Trophoblast cell (in vitro differentiated cells and primary cell): Measurements from ENCODE around the gene RPL35.

Experiments used
- DNase-seq, 2 donors: peaks; one replicate each; pipeline ENCODE4 v3.0.0-alpha.2; 2016
- H2AFZ ChIP-seq: 2 replicates; pipeline ENCODE4 v1.6.1; 2013; ENCODE audit warnings: low read length, moderate library complexity, mild to moderate bottlenecking; ENCODE audit not compliant: insufficient read depth, poor library complexity
- H2AK5ac ChIP-seq: 2 replicates; pipeline ENCODE4 v1.6.1; 2013; ENCODE audit warnings: mild to moderate bottlenecking, low read length
- H2BK120ac ChIP-seq: 2 replicates; pipeline ENCODE4 v1.6.1; 2013; ENCODE audit warnings: low read length, mild to moderate bottlenecking, moderate library complexity; ENCODE audit not compliant: insufficient read depth, poor library complexity
- H2BK12ac ChIP-seq: 2 replicates; pipeline ENCODE4 v1.6.1; 2013; ENCODE audit warnings: mild to moderate bottlenecking, low read length, moderate library complexity
- H2BK5ac ChIP-seq: 2 replicates; pipeline ENCODE4 v1.6.1; 2013; ENCODE audit warnings: low read length, low read depth, moderate library complexity, mild to moderate bottlenecking; ENCODE audit not compliant: poor library complexity
- H3K14ac ChIP-seq: 2 replicates; pipeline ENCODE4 v1.6.1; 2013; ENCODE audit warnings: mild to moderate bottlenecking, low read length
- H3K18ac ChIP-seq: 2 replicates; pipeline ENCODE4 v1.6.1; 2013; ENCODE audit warnings: mild to moderate bottlenecking, low read length
- H3K23ac ChIP-seq: 2 replicates; pipeline ENCODE4 v1.6.1; 2013; ENCODE audit warnings: low read length
- H3K27ac ChIP-seq: 2 replicates; pipeline ENCODE4 v1.5.1; 2013; ENCODE audit warnings: low read depth, mild to moderate bottlenecking, inconsistent platforms, low read length, moderate library complexity
- H3K27me3 ChIP-seq: 2 replicates; pipeline ENCODE4 v1.6.1; 2013; ENCODE audit warnings: inconsistent platforms, mild to moderate bottlenecking, low read length, moderate library complexity; ENCODE audit not compliant: insufficient read depth
- H3K36me3 ChIP-seq, 2 experiments: 1 replicate in 1 of 2; 2 replicates in 1 of 2; pipeline ENCODE4 v1.6.1; 2013; ENCODE audit warnings: low read length in 2 of 2, mild to moderate bottlenecking in 2 of 2, moderate library complexity in 1 of 2; ENCODE audit not compliant: insufficient read depth in 2 of 2, control insufficient read depth in 1 of 2
- H3K4ac ChIP-seq: 2 replicates; pipeline ENCODE4 v1.6.1; 2013; ENCODE audit warnings: low read depth, mild to moderate bottlenecking, low read length, moderate library complexity
- H3K4me1 ChIP-seq, 2 experiments: 1 replicate in 1 of 2; 2 replicates in 1 of 2; pipeline ENCODE4 v1.6.1; 2013; ENCODE audit warnings: low read length in 2 of 2, mild to moderate bottlenecking in 2 of 2, moderate library complexity in 1 of 2; ENCODE audit not compliant: insufficient read depth in 2 of 2, control insufficient read depth in 1 of 2
- H3K4me2 ChIP-seq: 2 replicates; pipeline ENCODE4 v1.6.1; 2013; ENCODE audit warnings: inconsistent platforms, mild to moderate bottlenecking, low read length, moderate library complexity
- H3K4me3 ChIP-seq: 2 replicates; pipeline ENCODE4 v1.5.1; 2013; ENCODE audit warnings: mild to moderate bottlenecking, low read depth, low read length, inconsistent platforms
- H3K79me1 ChIP-seq: one replicate; pipeline ENCODE4 v1.6.1; 2013; ENCODE audit warnings: low read length
- H3K79me2 ChIP-seq: 2 replicates; pipeline ENCODE4 v1.6.1; 2013; ENCODE audit warnings: low read length, mild to moderate bottlenecking; ENCODE audit not compliant: control insufficient read depth, insufficient read depth, poor library complexity
- H3K9ac ChIP-seq: 2 replicates; pipeline ENCODE4 v1.6.1; 2013; ENCODE audit warnings: mild to moderate bottlenecking, low read length
- H3K9me3 ChIP-seq: 2 replicates; pipeline ENCODE4 v1.6.1; 2013; ENCODE audit warnings: low read depth, mild to moderate bottlenecking, control low read depth, inconsistent platforms, low read length; ENCODE audit not compliant: insufficient read depth
- H4K12ac ChIP-seq: 2 replicates; pipeline ENCODE4 v1.6.1; 2013; ENCODE audit warnings: low read depth, mild to moderate bottlenecking, low read length, moderate library complexity
- H4K8ac ChIP-seq: 2 replicates; pipeline ENCODE4 v1.6.1; 2013; ENCODE audit warnings: low read depth, mild to moderate bottlenecking, low read length, moderate library complexity
- H4K91ac ChIP-seq: one replicate; pipeline ENCODE4 v1.6.1; 2013; ENCODE audit warnings: low read depth, mild to moderate bottlenecking, low read length, moderate library complexity
- WGBS: extraction: QIAGEN DNeasy Blood & Tissue Kit; methylation state at CpG from one replicate; pipeline ENCODE4 v1.1.7; 2013; ENCODE audit warnings: missing lambda C conversion rate; ENCODE audit not compliant: insufficient read length, insufficient coverage; ENCODE audit errors: extremely low coverage; 5-methylcytosine and 5-hydroxymethylcytosine counted together

RPL35 gene

GRCh38 chr9:124820698-124821623 is 40.8 kb downstream of the RPL35 start:
- Histone ChIP-seq H2BK5ac (peak overlapping the region; percentile 6), H3K4me3 (no peak overlapping the region), H3K27me3 (no peaks in the 10 kb centered on the region), H3K9ac (no peak overlapping the region), H4K12ac (no peak overlapping the region), H3K9me3 (peaks cover 6% of the 10 kb centered on the region), H3K4me1 (peaks cover 20 to 21% of the 10 kb centered on the region in 2 experiments), H2AK5ac (peak overlapping the region; percentile 22), H3K4me2 (no peak overlapping the region), H3K79me2 (peaks cover 1% of the 10 kb centered on the region), H4K8ac (no peak overlapping the region), H3K18ac (no peak overlapping the region), H2AFZ (no peak overlapping the region), H4K91ac (peak overlapping the region; percentile 26), H3K14ac (peak overlapping the region; percentile 2), H3K4ac (no peak overlapping the region), H3K36me3 (no peaks in the 10 kb centered on the region), H2BK120ac (peak overlapping the region; percentile 3), H2BK12ac (peak overlapping the region; percentile 69), H3K23ac (no peak overlapping the region), H3K79me1 (peaks cover 18% of the 10 kb centered on the region), H3K27ac (no peak overlapping the region)
- no peak for DNase-seq
- no CpG with 5 or more reads among the region's 12 CpGs for WGBS

- Histone ChIP-seq H3K36me3 (no peaks in the 10 kb centered on the region), H3K4me3 (no peak overlapping the region), H4K91ac (peak overlapping the region; percentile 91), H3K27me3 (no peaks in the 10 kb centered on the region), H2AFZ (peak overlapping the region; percentile 13), H3K18ac (peak overlapping the region; percentile 66), H2BK5ac (peak overlapping the region; percentile 69), H2AK5ac (peak overlapping the region; percentile 16), H3K14ac (peak overlapping the region; percentile 58), H4K12ac (peak overlapping the region; percentile 7), H3K79me1 (peaks cover 26% of the 10 kb centered on the region), H3K4ac (peak overlapping the region; percentile 23), H3K4me2 (no peak overlapping the region), H3K9ac (no peak overlapping the region), H4K8ac (peak overlapping the region; percentile 34), H3K23ac (no peak overlapping the region), H3K27ac (peak overlapping the region; percentile 88), H3K79me2 (peaks cover 1% of the 10 kb centered on the region), H2BK12ac (peak overlapping the region; percentile 73), H2BK120ac (peak overlapping the region; percentile 72), H3K4me1 (peaks cover 26 to 28% of the 10 kb centered on the region in 2 experiments), H3K9me3 (peaks cover 4% of the 10 kb centered on the region)
- no CpG with 5 or more reads among the region's 18 CpGs for WGBS
- peak; percentile 98 to 99 for DNase-seq
Observed at GRCh38 chr9:124818431-124819281, 43.1 kb downstream of the RPL35 start.

GRCh38 chr9:124815601-124816000 is 46.2 kb downstream of the RPL35 start:
- no peak overlapping the region for H3K27ac ChIP-seq
- peaks cover 38 to 51% of the 10 kb centered on the region in 2 experiments for H3K4me1 ChIP-seq
- H3K18ac ChIP-seq = no peak overlapping the region
- no peak overlapping the region for H2AK5ac ChIP-seq
- H2BK5ac ChIP-seq = no peak overlapping the region
- no peak overlapping the region for H3K9ac ChIP-seq
- peaks cover 49% of the 10 kb centered on the region for H3K79me1 ChIP-seq
- peak overlapping the region; percentile 70 for H4K91ac ChIP-seq
- H3K23ac ChIP-seq = no peak overlapping the region
- no peak overlapping the region for H3K4me3 ChIP-seq
- peak overlapping the region; percentile 84 for H2BK12ac ChIP-seq
- no peak overlapping the region for H4K8ac ChIP-seq
- peak overlapping the region; percentile 18 for H2BK120ac ChIP-seq
- H3K27me3 ChIP-seq = no peaks in the 10 kb centered on the region
- H3K4ac ChIP-seq = no peak overlapping the region
- H4K12ac ChIP-seq = no peak overlapping the region
- peaks cover 11% of the 10 kb centered on the region for H3K79me2 ChIP-seq
- no peak overlapping the region for H2AFZ ChIP-seq
- H3K4me2 ChIP-seq = no peak overlapping the region
- no peak overlapping the region for H3K14ac ChIP-seq
- peaks cover 4% of the 10 kb centered on the region for H3K9me3 ChIP-seq
- DNase-seq = no peak
- H3K36me3 ChIP-seq = no peaks in the 10 kb centered on the region
- WGBS = no CpG with 5 or more reads among the region's 5 CpGs

- Histone ChIP-seq H2AFZ (no peak overlapping the region), H3K27ac (peak overlapping the region; percentile 92), H2BK5ac (peak overlapping the region; percentile 64), H3K4me1 (peaks cover 47 to 63% of the 10 kb centered on the region in 2 experiments), H2BK12ac (peak overlapping the region; percentile 67), H3K4me3 (no peak overlapping the region), H3K18ac (peak overlapping the region; percentile 39), H2BK120ac (peak overlapping the region; percentile 81), H4K91ac (peak overlapping the region; percentile 97), H3K23ac (no peak overlapping the region), H3K14ac (peak overlapping the region; percentile 75), H4K12ac (no peak overlapping the region), H3K79me2 (peaks cover 19% of the 10 kb centered on the region), H2AK5ac (peak overlapping the region; percentile 67), H3K36me3 (peaks cover 9 to 11% of the 10 kb centered on the region in 2 experiments), H3K9ac (no peak overlapping the region), H3K79me1 (peaks cover 61% of the 10 kb centered on the region), H3K9me3 (peaks cover 8% of the 10 kb centered on the region), H4K8ac (peak overlapping the region; percentile 59), H3K4me2 (no peak overlapping the region), H3K4ac (peak overlapping the region; percentile 61), H3K27me3 (no peaks in the 10 kb centered on the region)
- no peak for DNase-seq
- no CpG with 5 or more reads among the region's 5 CpGs for WGBS
Observed at GRCh38 chr9:124814164-124814535, 47.6 kb downstream of the RPL35 start.
